Cerebellar nuclear complex (tissue), 1 donor: ENCODE data around the gene ANKRD36B.
"Not testable (repeated sequence)": the region's sequence is repeated elsewhere in the genome, so short reads cannot be mapped to it uniquely, and the experiment has no call there.

Source experiments
- DNase-seq, 2 experiments: peaks; one replicate each; lab custom pipeline; 2025; lab: John Stamatoyannopoulos, UW

The ANKRD36B gene

GRCh38 chr2:97549058-97549457 lies 40.6 kb downstream of the ANKRD36B start:
- not testable (repeated sequence) for DNase-seq

- DNase-seq, result not testable (repeated sequence)
These were observed 41.1 kb downstream of the ANKRD36B start for GRCh38 chr2:97548536-97548935.

GRCh38 chr2:97546711-97547110 lies 43.0 kb downstream of the ANKRD36B start:
- no peak for DNase-seq

- not testable (repeated sequence) for DNase-seq
These were observed 44.8 kb downstream of the ANKRD36B start for GRCh38 chr2:97544911-97545310.

GRCh38 chr2:97525904-97526303 lies 63.8 kb downstream of the ANKRD36B start:
- DNase-seq, result not testable (repeated sequence)

GRCh38 chr2:97523816-97524215 lies 65.9 kb downstream of the ANKRD36B start:
- DNase-seq, result not testable (repeated sequence)

GRCh38 chr2:97522916-97523555 lies 66.6 kb downstream of the ANKRD36B start:
- DNase-seq, result not testable (repeated sequence)

- DNase-seq, result not testable (repeated sequence)
These were observed 94.0 kb downstream of the ANKRD36B start for GRCh38 chr2:97495651-97496050.

- DNase-seq, result not testable (repeated sequence)
These were observed 99.5 kb downstream of the ANKRD36B start for GRCh38 chr2:97490141-97490540.
